Measurements from ENCODE around the gene MSX2.

The MSX2 gene

GRCh38 chr5:174724484-174725260, at the start of gene MSX2:
Gene MSX2 (plus strand): TSS chr5:174724582. CDS start chr5:174724660, 78 bp downstream.
- Mint-ChIP-seq H3K27me3 (ENCODE audit: low read depth, poor library complexity) (peaks cover 82% of the 10 kb centered on the region), H3K36me3 (ENCODE audit: low read depth) (peaks cover 15% of the 10 kb centered on the region), H3K27ac (peak within 1 kb of the TSS; percentile 79), H3K9me3 (no peaks in the 10 kb centered on the region), H3K4me3 (peak within 1 kb of the TSS; percentile 87), H3K4me1 (peaks cover 84% of the 10 kb centered on the region)
- TF ChIP-seq, protein P1, sequence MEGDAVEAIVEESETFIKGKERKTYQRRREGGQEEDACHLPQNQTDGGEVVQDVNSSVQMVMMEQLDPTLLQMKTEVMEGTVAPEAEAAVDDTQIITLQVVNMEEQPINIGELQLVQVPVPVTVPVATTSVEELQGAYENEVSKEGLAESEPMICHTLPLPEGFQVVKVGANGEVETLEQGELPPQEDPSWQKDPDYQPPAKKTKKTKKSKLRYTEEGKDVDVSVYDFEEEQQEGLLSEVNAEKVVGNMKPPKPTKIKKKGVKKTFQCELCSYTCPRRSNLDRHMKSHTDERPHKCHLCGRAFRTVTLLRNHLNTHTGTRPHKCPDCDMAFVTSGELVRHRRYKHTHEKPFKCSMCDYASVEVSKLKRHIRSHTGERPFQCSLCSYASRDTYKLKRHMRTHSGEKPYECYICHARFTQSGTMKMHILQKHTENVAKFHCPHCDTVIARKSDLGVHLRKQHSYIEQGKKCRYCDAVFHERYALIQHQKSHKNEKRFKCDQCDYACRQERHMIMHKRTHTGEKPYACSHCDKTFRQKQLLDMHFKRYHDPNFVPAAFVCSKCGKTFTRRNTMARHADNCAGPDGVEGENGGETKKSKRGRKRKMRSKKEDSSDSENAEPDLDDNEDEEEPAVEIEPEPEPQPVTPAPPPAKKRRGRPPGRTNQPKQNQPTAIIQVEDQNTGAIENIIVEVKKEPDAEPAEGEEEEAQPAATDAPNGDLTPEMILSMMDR (IDR thresholded peaks at IDR 0.05): no peak
- DNase-seq: peak; percentile 91

GRCh38 chr5:174675110-174675509, 49.3 kb upstream of the MSX2 start:
- Mint-ChIP-seq H3K9me3 (peaks cover 6% of the 10 kb centered on the region), H3K27ac (no peak overlapping the region), H3K4me3 (no peak overlapping the region), H3K27me3 (ENCODE audit: low read depth, poor library complexity) (peaks cover 14% of the 10 kb centered on the region), H3K36me3 (ENCODE audit: low read depth) (no peaks in the 10 kb centered on the region), H3K4me1 (peaks cover 31% of the 10 kb centered on the region)
- TF ChIP-seq, protein P1 (IDR thresholded peaks at IDR 0.05): no peak
- no peak for DNase-seq

GRCh38 chr5:174675916-174676315, 48.5 kb upstream of the MSX2 start:
- Mint-ChIP-seq H3K27me3 (ENCODE audit: low read depth, poor library complexity) (peaks cover 14% of the 10 kb centered on the region), H3K4me1 (peaks cover 27% of the 10 kb centered on the region), H3K36me3 (ENCODE audit: low read depth) (no peaks in the 10 kb centered on the region), H3K4me3 (no peak overlapping the region), H3K9me3 (peaks cover 9% of the 10 kb centered on the region), H3K27ac (no peak overlapping the region)
- DNase-seq: no peak
- TF ChIP-seq, protein P1 (IDR thresholded peaks at IDR 0.05): no peak

GRCh38 chr5:174678107-174678506, 46.3 kb upstream of the MSX2 start:
- no peaks in the 10 kb centered on the region for H3K36me3 Mint-ChIP-seq (ENCODE audit: low read depth)
- peaks cover 9% of the 10 kb centered on the region for H3K9me3 Mint-ChIP-seq
- H3K27ac Mint-ChIP-seq: peak overlapping the region; percentile 0
- peaks cover 16% of the 10 kb centered on the region for H3K4me1 Mint-ChIP-seq
- no peak for DNase-seq
- TF ChIP-seq, protein P1 (IDR thresholded peaks at IDR 0.05): no peak
- peaks cover 7% of the 10 kb centered on the region for H3K27me3 Mint-ChIP-seq (ENCODE audit: low read depth, poor library complexity)
- H3K4me3 Mint-ChIP-seq: no peak overlapping the region

GRCh38 chr5:174680901-174681565, 43.3 kb upstream of the MSX2 start:
- Mint-ChIP-seq H3K4me3 (no peak overlapping the region), H3K36me3 (ENCODE audit: low read depth) (no peaks in the 10 kb centered on the region), H3K4me1 (peaks cover 4% of the 10 kb centered on the region), H3K27ac (no peak overlapping the region), H3K27me3 (ENCODE audit: low read depth, poor library complexity) (peaks cover 6% of the 10 kb centered on the region), H3K9me3 (peaks cover 5% of the 10 kb centered on the region)
- DNase-seq: no peak
- TF ChIP-seq, protein P1 (IDR thresholded peaks at IDR 0.05): no peak

Data from nephron progenitor cell (in vitro differentiated cells).